Right forelimb (tissue), 1 donor: Measurements from ENCODE around the gene SH2D1B.
A peak's percentile ranks its signal among the peaks of the same experiment; 100 is the strongest.

Experiments
- DNase-seq: peaks from one replicate; pipeline ENCODE4 v3.0.0-alpha.2; 2018

SH2D1B gene

GRCh38 chr1:162397943-162398560 lies 13.9 kb downstream of the SH2D1B start:
- DNase-seq: no peak

GRCh38 chr1:162397039-162397448 lies 14.9 kb downstream of the SH2D1B start:
- no peak for DNase-seq

- no peak for DNase-seq
Measured at GRCh38 chr1:162396201-162396906, 15.6 kb downstream of the SH2D1B start.

- DNase-seq: no peak
Measured at GRCh38 chr1:162391790-162392563, 20.0 kb downstream of the SH2D1B start.

- no peak for DNase-seq
Measured at GRCh38 chr1:162390396-162391185, 21.3 kb downstream of the SH2D1B start.

GRCh38 chr1:162389971-162390370 lies 22.0 kb downstream of the SH2D1B start:
- DNase-seq: no peak

GRCh38 chr1:162389021-162389818 lies 22.7 kb downstream of the SH2D1B start:
- DNase-seq: no peak

GRCh38 chr1:162388615-162389014 lies 23.3 kb downstream of the SH2D1B start:
- no peak for DNase-seq

- no peak for DNase-seq
Measured at GRCh38 chr1:162388083-162388594, 23.8 kb downstream of the SH2D1B start.

GRCh38 chr1:162387226-162388082 lies 24.5 kb downstream of the SH2D1B start:
- DNase-seq: peak; percentile 5

GRCh38 chr1:162386292-162387225 lies 25.4 kb downstream of the SH2D1B start:
- DNase-seq: no peak

- no peak for DNase-seq
Measured at GRCh38 chr1:162385702-162386101, 26.2 kb downstream of the SH2D1B start.

GRCh38 chr1:162385280-162385623 lies 26.7 kb downstream of the SH2D1B start:
- DNase-seq: no peak

- no peak for DNase-seq
Measured at GRCh38 chr1:162384601-162385279, 27.2 kb downstream of the SH2D1B start.

- DNase-seq: no peak
Measured at GRCh38 chr1:162384116-162384515, 27.8 kb downstream of the SH2D1B start.

- DNase-seq: no peak
Measured at GRCh38 chr1:162383516-162383915, 28.4 kb downstream of the SH2D1B start.

GRCh38 chr1:162383091-162383490 lies 28.8 kb downstream of the SH2D1B start:
- DNase-seq: no peak

GRCh38 chr1:162381941-162382750 lies 29.8 kb downstream of the SH2D1B start:
- DNase-seq: no peak
